Stimulated activated CD8-positive, alpha-beta memory T cell treated with anti-CD3 and anti-CD28 coated beads, Interleukin-12 subunit alpha, Interleukin-12 subunit beta, amount 100 ng/mL, for 1 hour (primary cell): ENCODE results near the gene DTNB.
"Not testable (repeated sequence)": the region's sequence is repeated elsewhere in the genome, so short reads cannot be mapped to it uniquely, and the experiment has no call there.

Experiments used
- DNase-seq: peaks from one replicate; pipeline ENCODE4 v3.0.0-alpha.2; 2020; ENCODE audit warnings: low read depth

The DTNB gene

DNA sequence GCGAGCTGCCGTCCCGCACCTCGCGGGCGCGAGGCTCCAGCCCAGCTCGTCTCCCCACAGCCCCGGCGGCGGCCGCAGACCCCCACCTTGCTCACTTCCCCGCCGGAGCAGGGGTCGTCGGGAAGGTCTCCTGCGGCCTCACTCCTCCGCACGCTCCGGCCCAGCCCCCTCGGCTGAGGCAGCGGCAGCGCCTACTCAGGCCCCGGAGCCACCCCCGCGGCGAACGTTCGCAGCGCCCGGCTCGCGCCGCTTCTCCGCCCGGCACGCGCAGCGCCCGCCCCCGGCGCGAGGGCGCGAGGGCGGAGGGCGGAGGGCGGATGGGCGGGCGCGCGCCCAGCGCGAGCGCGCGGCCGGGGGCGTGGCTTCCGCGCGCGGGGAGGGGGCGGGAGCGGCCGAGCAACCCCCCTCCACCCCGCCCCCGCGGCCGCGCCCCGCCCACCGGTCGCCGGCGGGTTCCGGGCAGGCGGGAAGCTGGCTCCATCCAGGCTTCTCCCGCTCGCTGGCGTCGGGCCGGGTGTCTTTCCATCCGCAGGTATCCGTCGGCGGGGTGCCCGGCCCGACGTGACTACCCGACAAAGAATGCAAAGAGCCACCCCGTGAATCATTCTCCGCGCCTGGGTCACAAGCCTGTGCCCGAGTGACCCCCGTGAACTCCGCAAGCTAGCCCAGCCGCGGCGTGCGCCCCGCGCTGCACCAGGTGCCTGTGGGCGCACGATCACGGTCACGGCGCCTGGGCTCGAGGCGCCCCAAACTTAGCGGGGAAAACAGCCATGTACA lies at the start of gene DTNB:
Gene DTNB, minus strand, starts transcription at position 278 of the 777 bp plus-strand sequence. CDS start 20,917 bp downstream, outside the sequence.
- peak; percentile 56 for DNase-seq

DNA sequence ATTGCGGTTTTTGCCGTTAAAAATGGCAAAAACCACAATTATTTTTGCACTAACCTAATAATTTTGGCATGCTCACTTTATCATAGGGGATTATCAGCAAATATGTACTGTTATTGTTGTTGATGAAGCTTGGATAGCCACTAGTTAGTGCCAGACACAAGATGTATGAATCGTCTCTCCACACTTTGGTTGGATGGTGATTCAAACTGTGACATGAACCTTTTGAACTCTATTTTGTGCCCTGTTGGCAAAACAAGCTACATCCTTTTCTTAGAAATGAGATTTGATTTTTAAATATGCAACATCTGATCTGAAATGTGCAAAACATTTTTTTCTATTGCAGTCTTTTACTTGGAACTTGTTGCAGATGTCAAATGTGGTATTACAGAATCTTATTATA lies 48.8 kb upstream of the DTNB start:
- DNase-seq: no peak

DNA sequence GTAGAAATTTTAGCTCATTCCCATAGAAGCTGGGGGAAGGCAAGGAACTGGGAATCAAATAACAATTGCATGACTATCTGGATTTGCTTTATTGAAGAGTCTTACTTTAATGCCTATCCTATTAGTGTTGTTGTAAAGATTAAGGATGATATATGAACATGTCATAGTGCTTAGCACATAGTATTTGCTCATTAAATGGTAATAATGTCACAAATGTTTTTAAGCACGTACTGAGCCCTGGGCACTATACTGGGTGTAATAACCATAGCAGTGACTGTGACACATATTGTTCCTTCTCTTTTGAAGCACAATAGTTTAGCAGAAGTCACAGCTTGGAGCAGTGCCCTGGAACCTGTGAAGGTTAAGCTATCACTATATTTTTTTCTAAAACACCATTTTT lies 47.2 kb upstream of the DTNB start:
- no peak for DNase-seq

DNA sequence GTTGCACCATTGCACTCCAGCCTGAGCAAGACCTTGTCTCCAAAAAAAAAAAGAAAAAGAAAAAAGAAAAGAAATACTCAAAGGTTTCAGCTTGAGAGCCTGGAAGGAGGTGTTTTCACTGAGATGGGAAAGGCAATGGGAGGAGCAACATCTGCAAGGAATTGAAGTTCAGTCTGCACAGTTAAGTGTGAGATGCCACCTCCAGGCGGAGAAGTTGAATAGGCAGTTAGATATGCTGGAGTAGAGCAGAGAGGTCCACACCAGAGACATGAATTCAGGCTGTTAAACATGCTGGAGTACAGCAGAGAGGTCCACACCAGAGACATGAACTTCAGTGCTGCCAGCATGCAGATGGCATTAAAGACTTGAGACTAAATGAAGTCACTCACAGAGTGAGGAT lies 41.4 kb upstream of the DTNB start:
- DNase-seq: no peak

GRCh38 chr2:25712455-25712854 lies 39.1 kb upstream of the DTNB start:
- DNase-seq: no peak

DNA sequence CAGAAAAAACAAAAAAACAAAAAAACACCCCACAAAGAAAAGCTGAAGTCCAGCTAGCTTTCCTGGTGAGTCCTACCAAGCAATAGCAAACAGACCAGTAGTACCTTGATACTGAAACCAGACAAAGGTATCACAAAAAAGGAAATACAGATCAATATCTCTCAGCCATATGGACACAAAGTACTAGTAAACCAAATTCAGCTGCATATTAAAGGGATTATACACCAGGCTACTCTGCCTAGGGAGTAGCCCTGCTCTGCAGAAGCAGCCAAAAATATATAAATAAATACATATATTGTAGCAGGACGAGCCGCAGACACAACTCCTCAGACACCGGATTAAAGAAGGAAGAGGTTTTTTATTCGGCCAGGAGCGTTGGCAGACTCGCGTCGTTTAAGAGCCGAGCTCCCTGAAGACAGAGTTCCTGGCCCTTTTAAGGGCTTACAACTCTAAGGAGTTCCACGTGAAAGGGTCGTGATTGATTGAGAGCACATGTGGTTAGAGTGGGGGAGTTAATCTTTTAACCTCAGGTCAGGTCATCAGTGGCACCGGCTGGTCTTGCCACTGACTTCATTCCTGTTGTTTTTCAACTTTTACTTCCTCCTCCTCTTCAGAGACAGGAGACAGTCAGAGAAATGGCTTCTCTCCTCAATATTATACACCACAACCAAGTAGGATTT lies 38.4 kb upstream of the DTNB start:
- DNase-seq: no peak

DNA sequence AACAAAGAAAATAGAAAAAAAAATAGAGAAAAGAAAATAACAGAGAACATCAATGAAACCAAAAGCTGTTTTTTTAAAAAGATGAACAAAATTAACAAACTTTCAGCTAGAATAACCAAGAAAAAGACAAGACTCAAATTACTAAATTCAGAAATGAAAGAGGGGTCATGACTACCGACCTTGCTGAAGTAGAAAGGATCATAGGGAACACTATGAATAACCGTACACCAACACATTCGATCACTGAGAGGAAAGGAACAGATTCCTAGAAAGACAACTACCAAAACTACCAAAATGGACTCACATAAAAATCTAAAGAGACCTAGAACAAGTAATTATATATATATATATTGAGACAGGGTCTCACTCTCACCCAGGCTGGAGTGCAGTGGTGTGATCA lies 37.4 kb upstream of the DTNB start:
- DNase-seq: no peak

DNA sequence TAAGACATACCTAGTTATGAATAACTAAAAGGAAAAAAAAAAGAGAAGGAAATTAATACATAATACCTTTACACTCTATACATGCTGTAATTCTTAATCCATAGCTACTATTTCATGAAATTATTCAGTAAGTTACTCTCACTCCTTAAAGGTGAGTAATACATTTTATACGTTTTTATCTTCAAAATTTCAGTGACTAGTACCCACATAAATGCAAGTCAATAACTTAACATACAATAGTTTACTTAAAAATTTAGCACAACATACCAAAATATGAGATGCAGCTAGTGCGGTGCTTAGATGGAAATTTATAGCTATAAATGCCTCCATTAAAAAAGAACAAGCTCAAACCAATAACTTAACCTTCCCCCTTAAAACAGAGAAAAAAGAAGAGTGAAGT lies 36.0 kb upstream of the DTNB start:
- no peak for DNase-seq

DNA sequence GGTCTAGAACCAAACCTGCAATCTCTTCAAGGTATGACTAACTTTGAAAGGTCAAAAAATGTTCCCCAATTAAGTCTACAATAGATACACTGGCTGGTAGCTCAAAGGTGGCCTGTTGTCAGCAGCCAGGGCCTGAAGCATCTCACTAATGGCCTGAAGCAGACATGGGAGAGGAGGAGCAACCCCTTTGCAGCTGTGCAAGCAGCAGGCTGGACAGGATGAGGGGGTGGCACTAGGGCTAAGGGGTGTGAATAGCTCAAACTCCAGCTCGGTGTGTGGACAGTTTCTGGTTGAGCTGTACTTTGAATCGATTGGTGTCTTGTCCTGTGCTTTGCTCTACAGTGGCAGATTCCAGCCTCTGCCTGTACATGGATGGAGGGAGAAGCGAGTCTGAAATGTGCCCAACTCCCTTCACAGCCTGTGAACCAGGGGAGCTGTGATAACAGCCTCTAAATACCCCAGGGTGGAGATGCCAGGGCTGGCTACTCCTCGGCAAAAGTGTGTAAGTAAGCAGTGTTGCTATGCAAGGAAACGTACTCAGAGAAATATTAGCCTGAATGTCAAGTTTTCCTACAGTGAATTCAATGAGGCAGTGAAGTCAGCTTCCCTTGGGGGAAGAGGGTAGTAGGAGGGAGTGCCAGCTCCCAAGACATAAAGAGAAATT lies 34.7 kb upstream of the DTNB start:
- no peak for DNase-seq

GRCh38 chr2:25705575-25705974 lies 32.2 kb upstream of the DTNB start:
- not testable (repeated sequence) for DNase-seq

- DNase-seq: no peak
These were observed 28.4 kb upstream of the DTNB start for GRCh38 chr2:25701801-25702200.

GRCh38 chr2:25700221-25700660 lies 26.9 kb upstream of the DTNB start:
- DNase-seq: no peak

DNA sequence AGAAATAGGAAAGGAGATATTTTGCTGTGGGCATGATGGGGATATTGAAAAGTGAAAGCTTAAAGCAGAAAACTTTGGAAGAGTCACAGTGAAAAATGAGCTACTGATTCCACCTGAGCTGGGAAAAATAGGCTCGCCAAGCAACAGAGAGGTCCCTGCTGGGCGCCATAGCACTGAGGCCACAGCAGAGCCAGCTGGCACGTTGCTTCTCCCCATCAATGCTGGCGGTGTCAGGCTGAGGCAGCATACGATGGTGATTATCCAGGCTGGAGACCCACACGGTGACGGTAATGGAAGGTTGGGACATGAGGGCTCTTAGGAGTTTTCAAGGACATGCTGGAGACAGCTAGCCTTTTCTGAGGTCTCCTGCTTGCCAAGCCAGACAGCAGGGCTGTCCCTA lies 25.8 kb upstream of the DTNB start:
- DNase-seq: no peak

GRCh38 chr2:25698752-25699151 lies 25.4 kb upstream of the DTNB start:
- DNase-seq: no peak

DNA sequence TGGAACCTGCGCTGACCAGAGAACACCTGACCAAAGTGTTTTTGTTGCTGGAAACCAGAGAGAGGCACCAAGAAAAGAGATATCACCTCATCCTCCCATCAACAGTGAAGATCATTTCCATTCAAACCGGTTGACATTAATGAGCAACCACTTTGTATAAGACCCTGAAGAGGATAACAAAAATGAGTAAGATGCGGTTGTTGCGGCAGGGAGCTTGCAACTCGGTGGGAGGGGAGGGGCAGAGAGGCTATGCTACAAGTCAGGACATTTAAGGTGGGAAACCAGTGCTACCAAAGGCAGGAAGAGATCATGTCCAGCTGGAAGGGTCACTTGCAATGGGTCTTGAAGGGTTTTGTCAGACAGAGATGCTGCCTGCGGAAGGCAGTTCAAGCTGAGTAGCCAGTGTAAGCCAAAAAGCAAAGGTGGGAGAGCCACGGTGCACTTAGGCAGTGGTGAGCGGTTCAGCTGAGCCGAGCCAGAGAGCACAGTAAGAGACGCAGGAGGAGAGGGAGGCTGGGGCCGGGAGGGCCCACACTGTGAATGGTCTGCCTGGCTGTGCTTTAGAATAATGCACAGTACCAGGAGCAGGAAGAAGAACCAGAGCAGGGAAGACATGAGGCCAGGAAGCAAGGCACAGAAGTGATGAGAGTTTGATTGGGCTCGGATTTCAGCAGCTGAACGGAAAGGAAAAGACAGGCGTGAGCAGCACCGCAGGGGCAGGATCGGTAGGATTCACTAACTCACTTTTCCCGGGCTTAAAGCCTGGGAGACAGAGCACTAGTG lies 24.4 kb upstream of the DTNB start:
- DNase-seq: no peak

DNA sequence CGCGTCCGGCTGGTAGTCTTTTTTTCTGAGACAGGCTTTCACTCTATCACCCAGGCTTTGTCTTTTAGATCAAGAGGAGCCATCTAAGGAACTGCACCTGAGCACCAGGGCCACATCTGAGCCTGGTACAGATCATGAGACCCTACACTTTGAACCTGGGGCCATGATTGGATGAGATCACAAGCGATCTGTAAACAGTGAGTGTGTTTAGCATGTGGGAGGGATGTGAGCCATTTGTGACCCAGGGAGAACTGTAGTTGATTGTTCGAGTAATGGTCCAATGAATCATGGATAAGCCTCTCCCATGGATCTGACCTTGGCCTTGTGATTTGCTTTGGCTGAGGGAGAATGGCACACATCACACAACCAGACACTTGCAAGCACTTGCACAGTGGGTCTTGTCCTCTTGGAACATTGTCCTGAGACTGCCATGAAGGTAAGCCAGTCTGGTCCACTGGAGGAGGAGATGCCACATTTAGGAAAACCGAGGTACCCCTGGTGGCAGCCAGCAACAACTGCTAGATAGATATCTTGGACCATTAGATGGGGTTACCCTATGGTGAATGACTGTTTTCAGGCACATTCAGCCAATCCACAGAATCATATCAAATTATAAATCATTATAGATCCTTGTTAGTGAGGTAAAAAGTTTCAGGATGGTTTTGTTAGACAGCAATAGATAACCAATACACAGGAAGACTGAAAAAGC lies 19.5 kb upstream of the DTNB start:
- DNase-seq: no peak

DNA sequence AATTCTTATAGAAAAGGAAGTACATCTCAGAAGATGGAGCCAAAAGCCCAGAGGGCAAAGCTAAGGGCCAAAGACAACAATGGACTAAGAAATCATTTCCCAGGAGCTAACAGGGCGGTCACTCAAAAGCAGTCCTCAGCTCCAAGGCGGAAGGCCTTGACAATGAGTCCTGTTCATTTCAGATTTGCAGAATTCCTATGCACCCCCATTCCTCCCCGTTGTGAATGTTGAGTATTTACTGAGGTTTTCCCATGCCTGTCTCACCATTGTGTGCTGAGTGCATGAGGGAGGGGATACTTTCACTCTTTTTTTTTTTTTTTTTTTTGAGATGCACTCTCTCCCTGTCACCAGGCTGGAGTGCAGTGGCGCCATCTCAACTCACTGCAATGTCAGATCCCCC lies 18.8 kb upstream of the DTNB start:
- no peak for DNase-seq

- no peak for DNase-seq
These were observed 16.7 kb upstream of the DTNB start for GRCh38 chr2:25690058-25690457.

- DNase-seq: no peak
These were observed 14.9 kb upstream of the DTNB start for GRCh38 chr2:25688236-25688635.

GRCh38 chr2:25685741-25686140 lies 12.4 kb upstream of the DTNB start:
- DNase-seq: no peak

GRCh38 chr2:25684577-25685473 lies 11.4 kb upstream of the DTNB start:
- DNase-seq: no peak
